Kidney glomerular epithelial cell (primary cell): ENCODE results near the gene PTCD3.

Experiments used
- DNase-seq: peaks from one replicate; lab custom pipeline; 2025; lab: John Stamatoyannopoulos, UW

PTCD3 gene

DNA sequence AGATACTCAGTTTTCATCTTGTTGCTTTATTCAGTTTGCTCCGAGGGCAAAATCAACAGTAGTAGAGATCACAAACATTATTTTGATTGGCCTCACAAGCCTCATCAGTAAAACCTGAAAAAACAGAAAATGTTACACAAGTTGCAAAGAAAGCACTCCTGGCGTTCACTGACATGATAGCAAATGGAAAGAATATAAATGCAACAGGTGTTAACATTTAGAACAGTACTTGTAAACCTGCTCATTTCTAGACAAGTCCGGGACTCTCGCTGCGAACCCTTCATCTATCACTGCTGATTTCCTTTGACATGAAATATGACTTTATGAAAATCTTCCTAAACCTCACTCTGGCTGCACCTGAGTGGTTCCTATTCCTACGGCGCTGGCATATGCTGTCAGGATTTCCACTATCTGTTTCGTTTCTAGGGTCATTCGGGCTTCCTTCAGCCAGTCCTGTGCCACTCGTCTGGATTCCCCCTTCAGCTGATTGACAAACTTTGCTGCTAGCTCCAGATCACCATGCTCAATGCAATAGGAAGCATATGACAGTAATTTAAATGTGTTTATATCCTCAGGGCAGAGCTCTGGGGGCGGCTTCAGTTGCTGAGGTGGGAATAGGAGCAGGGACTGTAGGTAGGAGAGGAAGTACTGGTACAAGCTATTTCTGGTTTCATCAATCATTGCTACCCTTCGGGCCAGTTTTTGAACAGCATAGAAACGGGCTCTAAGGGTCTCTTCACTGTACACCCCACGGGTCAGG, 38.1 kb downstream of the PTCD3 start:
- no peak for DNase-seq

DNA sequence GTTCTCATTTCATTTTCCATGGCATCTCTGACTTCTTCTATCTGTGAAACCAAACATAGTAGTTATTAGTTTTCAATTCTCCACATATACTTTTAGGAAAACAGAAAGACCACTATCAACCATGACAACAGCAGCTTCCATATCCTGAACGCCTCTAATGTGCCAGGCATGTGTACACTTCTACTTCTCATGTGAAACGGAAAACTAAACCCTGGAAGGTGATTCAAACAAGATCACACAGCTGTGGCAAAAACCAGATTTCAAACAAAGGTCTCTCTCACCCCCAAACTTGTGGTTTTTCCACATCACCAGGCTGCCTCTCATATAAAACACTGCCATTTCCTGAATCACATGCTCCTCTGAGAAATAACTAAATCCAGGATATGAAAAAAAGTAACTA, 41.8 kb downstream of the PTCD3 start:
- DNase-seq: no peak

DNA sequence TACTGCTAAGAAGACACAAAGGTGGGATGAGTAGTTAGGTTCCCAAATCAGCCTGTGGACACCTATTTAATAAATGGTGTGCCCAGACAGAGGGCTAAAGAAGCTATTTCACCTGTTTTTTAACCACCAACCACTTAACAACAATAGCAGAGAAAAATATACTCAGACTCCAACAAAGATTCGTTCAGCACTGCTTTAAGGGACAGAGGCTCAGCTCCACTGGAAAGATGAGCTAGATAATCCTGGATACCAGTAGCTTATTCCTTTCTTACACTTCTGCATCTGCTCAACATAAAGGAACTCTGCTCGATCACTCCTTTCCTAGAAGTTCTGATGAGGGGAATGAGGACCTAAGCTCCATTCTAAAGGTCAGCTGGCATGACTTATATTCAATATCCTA, 44.5 kb downstream of the PTCD3 start:
- DNase-seq: no peak

DNA sequence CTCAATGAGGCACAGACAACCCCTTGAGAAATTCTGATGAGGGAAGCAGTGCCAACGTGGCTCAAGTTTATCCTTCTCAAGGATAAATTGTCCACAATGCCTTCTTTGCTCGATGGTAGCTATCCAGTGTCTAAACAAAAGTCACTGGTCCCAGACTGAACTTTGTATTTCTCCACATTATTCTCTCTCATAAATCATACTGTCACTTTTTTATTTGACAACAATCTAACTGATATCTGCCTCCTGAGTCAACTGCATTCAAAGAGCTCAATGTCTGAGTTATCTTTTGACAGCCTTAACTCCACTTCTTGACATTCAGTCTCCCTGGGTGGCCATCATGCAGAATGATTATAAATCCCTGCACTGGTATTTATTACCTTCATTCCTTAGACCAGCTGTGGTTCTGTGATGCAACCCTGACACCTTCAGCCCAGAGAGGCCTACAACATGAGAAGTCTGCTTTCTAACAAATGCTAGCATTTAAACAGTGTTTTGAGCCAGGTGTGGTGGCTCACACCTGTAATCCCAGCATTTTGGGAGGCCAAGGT, 51.0 kb downstream of the PTCD3 start:
- no peak for DNase-seq

DNA sequence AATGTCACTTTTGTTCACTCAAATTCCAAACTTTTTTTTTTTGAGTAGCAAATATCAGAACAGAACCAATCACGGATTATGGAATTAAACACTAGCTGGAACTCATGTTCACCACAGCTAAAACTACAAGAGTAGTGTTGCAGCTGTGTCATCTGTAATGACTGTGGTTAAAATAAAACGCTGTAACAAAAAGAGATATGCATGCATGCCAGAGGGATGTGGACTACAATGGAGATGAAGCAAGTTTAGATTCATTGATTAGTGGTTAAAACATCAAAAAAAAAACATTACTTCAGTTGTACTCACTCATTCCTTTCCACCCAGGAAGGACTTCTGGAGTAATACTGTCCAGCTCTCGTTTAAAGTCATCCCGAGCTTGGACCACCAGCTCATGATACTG, 52.3 kb downstream of the PTCD3 start:
- DNase-seq: no peak

DNA sequence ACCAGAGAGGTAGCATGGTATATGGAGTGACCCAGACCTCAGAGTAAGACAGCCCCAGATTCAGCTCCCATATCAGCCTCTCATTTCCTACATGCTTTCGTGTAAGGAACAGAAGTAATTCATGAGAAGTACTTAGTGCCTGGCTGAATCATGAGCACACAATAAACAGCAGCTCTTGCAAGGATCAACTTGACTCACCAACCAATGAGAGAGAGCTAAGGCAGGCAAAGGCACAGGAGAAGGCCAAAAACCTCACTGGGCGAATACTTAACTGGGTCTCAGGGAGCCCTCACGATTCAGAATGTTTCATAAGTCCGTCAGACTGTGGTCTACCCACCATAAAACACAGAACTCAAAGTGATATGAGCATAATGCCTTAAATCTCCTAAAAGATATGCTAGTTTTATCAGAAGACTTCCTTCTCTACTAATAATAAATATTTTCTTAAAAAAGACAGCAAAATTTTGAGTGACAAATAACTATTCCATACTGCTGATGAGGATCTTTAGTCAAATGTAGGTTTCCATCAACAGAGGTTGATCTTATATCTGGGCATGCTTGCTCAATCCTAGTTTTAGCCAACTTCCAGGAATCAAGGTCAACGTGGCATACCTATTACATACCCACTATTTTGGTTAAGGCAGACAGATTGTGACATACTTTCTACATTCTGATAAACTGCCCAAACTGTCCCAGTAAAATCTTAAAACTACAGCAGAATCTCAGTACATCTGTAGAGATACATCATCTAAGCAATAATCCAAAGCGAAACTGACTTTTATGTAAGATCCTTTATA, 54.3 kb downstream of the PTCD3 start:
- no peak for DNase-seq

DNA sequence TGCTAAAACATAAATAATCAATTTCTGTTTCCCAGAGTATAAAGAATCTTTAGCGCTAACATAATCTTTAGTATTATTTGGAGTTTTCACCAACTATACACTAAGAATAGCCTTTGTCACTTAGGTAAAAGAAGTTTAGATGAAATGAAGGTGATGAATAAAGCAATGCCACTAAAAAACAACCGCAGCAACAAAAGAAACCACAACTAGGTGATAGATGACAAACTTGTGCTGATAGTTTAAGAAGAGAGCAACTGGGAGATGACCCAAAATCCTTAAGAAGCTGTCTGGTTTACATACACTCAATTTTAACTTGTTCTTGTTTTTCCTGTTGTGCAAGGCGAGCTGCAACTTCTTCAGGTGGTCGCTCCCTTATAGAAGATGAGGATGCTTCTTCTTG, 64.4 kb downstream of the PTCD3 start:
- DNase-seq: no peak

DNA sequence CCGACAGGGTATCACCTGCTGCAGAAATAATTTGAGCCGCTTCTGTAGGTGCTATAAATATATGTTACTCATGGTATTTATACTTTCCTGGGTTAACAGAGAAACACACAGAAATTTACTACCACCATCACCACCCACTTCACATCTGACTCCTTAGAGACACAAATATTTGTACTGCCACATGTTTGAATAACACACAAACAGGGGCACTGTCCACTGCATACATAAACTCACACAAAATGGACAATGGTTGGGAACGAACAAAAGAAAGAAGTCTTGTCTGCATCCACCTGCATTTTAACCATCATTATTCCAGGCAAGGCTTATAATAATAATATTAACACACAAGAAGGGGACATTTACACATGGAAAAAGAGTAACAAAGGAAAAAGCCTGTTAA, 65.3 kb downstream of the PTCD3 start:
- no peak for DNase-seq

DNA sequence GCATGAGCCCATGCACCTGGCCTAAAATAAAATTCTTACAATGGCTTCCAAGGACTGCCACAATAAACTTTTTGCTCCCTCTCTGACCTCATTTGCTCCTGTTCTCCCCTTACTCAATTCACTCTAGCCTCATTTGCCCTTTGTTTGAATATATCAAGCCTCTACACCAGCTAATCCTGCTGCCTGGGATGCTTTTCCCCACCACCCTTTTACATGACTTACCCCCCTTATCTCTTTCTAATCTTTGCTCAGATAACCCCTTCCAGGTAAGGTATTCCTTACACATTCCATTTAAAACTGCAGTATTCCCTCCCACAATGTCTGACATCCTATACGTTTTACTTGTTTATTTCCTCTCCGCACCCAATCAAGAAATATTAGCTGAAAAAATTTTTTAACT, 66.6 kb downstream of the PTCD3 start:
- no peak for DNase-seq

DNA sequence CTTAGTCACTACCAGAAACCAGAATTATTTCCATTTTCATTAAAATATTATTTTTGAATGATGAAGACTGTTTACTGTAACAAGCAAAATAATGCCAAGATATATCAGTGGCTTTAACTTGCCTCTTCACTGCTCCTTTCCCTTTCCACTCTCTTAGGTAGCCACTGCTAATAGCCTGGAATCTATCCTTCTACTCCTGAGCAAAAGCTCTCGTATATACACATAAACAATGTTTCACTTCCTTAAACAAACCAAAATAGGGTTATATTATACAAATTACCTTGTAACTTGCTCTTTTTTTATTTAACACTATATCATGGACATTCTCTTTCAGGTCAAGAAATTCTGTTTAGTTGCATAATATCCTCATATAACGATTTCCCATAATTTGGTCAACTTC, 68.4 kb downstream of the PTCD3 start:
- DNase-seq: no peak

DNA sequence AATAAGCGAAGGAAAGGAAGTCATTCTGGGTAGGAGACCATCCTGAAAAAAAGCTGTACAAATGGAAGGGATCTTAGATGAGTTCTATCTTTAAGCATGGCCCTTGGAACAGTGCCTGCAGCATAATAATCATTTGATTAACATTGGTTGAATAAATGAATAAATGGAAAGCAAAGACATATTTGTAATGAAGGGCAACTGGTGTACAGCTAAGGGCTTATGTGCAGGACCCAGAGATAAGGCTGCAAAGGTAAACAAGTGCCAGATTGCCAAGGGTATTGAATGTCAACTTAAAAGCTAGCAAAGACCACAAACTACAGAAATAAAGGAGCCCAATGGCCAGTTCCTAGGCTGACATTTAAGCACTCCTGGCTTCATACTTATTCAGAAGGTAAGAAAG, 69.8 kb downstream of the PTCD3 start:
- no peak for DNase-seq

DNA sequence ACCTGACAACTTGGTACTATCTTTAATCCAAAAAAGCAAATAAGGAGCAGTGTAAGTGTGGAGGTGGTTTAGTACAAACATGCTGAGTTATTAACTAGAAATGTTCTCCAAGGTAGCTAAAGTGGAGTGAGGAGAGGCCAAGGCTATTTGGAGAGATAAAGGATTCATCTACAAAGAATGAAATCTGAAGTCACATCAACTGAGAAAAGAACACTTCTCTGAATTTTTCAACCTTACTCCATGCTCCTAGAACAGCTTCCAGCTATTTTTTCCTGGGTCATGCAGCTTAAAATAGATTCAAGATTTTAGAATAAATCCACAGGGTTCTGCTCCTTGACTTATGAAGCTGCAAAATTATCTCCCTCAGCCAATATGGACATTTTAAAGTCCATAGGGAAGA, 70.6 kb downstream of the PTCD3 start:
- DNase-seq: no peak

DNA sequence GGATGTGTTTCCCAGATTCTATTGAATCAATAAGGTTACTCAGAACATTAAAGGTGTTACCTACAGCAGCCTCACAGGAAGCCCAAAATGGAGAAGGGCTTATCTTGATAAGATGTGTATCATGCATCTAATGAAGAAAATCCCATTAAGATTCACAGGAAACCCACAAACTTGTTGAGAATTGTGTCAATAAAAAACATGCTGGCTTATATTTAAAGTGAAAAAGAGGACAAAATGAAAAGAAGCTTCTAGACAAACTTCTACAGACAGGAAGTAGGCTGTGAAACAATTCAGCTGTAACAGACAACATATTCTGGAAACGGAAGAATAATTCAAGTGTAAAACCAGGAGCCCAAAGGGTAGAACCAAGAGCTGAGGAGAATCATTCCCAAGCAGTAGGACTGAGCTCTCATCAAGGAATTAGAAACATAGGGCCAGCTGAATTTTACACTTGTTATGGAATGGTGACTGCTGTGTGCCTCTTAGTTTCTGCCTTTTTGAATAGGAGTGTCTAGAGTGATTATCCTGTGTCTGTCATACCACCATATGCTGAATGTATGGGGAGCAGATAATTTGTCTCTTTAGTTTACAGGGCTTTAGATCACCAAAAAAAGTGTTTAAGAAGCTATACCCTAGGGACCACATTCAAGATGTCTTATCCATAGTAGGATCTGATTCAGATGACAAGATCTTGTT, 79.6 kb downstream of the PTCD3 start:
- DNase-seq: no peak

DNA sequence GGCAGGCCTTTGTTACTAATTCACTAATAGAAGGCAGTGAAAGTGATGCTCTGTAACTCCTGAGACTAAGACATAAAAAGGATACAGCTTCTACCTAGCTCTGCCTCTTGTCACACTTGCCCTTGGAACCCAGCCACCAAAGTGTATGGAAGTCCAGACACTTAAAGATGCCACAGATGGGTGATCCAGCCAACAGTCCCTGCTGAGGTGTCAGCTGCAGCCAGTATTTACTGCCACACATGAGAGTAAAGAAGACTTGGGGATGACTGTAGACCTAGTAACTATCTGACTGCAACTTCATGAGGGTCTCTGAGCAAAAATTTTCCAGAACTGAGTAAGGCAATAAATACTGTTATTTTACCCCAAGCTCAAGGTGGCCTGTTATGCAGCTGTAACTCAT, 80.4 kb downstream of the PTCD3 start:
- no peak for DNase-seq

DNA sequence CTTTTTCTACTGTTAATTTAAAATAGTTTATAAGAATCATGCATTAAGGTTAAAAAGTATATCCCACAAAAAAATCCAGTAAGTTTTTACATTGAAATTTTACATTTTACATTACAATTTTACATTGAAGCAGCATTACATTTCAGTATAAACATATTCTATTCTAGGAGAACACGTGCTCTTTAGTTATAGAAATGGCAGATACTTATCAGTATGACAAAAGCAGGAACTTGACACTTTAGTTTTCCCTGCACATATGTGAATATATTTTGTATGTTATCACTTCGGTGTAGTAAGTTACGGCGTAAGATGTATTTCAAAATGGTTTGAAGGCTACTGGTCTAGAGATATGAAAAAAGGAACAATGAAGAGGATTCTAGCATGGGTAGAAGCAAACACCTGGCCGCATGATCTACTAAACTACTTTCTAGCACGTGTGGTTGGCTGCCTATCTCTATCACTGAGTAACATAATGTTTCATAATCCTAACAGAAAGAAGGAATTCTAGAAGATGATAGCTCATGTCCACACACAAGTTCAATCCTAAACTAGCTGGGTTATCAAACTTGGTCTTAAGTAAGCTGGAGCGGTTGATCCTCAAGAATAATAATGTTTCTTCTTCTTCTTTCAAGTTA, 83.9 kb downstream of the PTCD3 start:
- DNase-seq: no peak
